CD14-positive monocyte (primary cell): Measurements from ENCODE around the gene CARMIL1. TPM values are rescaled to one million over a fixed set of nuclear protein-coding genes. Genes with fewer than 3 reads are reported as not detected.

ENCODE experiments used
- DNase-seq, 3 donors: peaks; one replicate each; pipeline ENCODE4 v3.0.0-alpha.2; 2011 to 2022
- H2AFZ ChIP-seq: 2 replicates; pipeline ENCODE4 v1.6.0; 2012; ENCODE audit warnings: mild to moderate bottlenecking, low read depth, low read length, inconsistent platforms; ENCODE audit not compliant: insufficient read depth, poor library complexity, severe bottlenecking
- H3K27ac ChIP-seq, 2 donors: 1 replicate in 1 of 2; 2 replicates in 1 of 2; pipeline ENCODE4 v1.5.1; 2012 to 2013; ENCODE audit warnings: low read length in 2 of 2, control low read depth in 1 of 2, inconsistent platforms in 1 of 2, low read depth in 1 of 2, mild to moderate bottlenecking in 1 of 2
- H3K27me3 ChIP-seq, 2 donors: one replicate each; pipeline versions ENCODE4 v1.6.0 to v1.6.1; 2011 to 2013; ENCODE audit warnings: low read length in 2 of 2; ENCODE audit not compliant: control insufficient read depth in 2 of 2, insufficient read depth in 2 of 2
- H3K36me3 ChIP-seq, 2 donors: replicated peaks in 1 of 2; 1 replicate in 1 of 2; 2 replicates in 1 of 2; pipeline versions ENCODE4 v1.5.1 to v1.6.1; 2012 to 2013; ENCODE audit warnings: low read length in 2 of 2, control low read depth in 1 of 2, inconsistent platforms in 1 of 2, mild to moderate bottlenecking in 1 of 2; ENCODE audit not compliant: insufficient read depth in 2 of 2, control insufficient read depth in 1 of 2
- H3K4me1 ChIP-seq, 2 donors: 1 replicate in 1 of 2; 2 replicates in 1 of 2; pipeline versions ENCODE4 v1.5.1 to v1.6.1; 2012 to 2013; ENCODE audit warnings: low read length in 2 of 2, control low read depth in 1 of 2, inconsistent platforms in 1 of 2, mild to moderate bottlenecking in 1 of 2, moderate library complexity in 1 of 2; ENCODE audit not compliant: insufficient read depth in 2 of 2, control insufficient read depth in 1 of 2
- H3K4me2 ChIP-seq: replicated peaks from 2 replicates; pipeline ENCODE3; 2012; ENCODE audit warnings: low read length, moderate library complexity, mild to moderate bottlenecking; ENCODE audit not compliant: poor library complexity, severe bottlenecking; ENCODE audit errors: extremely low read depth
- H3K4me3 ChIP-seq, 3 experiments: fragments of 200-600 bp in 1 of 3; sonication (generic) in 1 of 3; replicated peaks in 1 of 3; 1 replicate in 2 of 3; 2 replicates in 1 of 3; pipeline ENCODE4 v1.5.1; 2011 to 2013; ENCODE audit warnings: low read length in 3 of 3, mild to moderate bottlenecking in 3 of 3, control low read depth in 2 of 3, low read depth in 2 of 3, inconsistent platforms in 1 of 3, moderate library complexity in 1 of 3
- H3K79me2 ChIP-seq: 2 replicates; pipeline ENCODE4 v1.6.0; 2012; ENCODE audit warnings: mild to moderate bottlenecking, control low read depth, inconsistent platforms, low read length, moderate library complexity; ENCODE audit not compliant: insufficient read depth
- H3K9ac ChIP-seq: 2 replicates; pipeline ENCODE4 v1.6.0; 2017; ENCODE audit warnings: low read length, mild to moderate bottlenecking; ENCODE audit not compliant: insufficient read depth, poor library complexity, severe bottlenecking
- H3K9me3 ChIP-seq, 2 donors: replicated peaks in 1 of 2; 1 replicate in 1 of 2; 2 replicates in 1 of 2; pipeline versions ENCODE4 v1.5.1 to v1.6.1; 2012 to 2013; ENCODE audit warnings: low read length in 2 of 2, control low read depth in 1 of 2; ENCODE audit not compliant: control insufficient read depth in 1 of 2, insufficient read depth in 1 of 2
- H4K20me1 ChIP-seq: 2 replicates; pipeline ENCODE4 v1.6.0; 2012; ENCODE audit warnings: mild to moderate bottlenecking, low read length, control low read depth, moderate library complexity; ENCODE audit not compliant: insufficient read depth
- H3K27ac Mint-ChIP-seq, 7 donors: one replicate each; pipeline ENCODE4 v1.8.0; 2020; ENCODE audit warnings: mild to moderate bottlenecking in 7 of 7, mixed read lengths in 7 of 7, moderate library complexity in 6 of 7, inconsistent platforms in 2 of 7
- H3K27me3 Mint-ChIP-seq, 3 donors: one replicate each; pipeline ENCODE4 v1.8.0; 2021 to 2022; ENCODE audit warnings: low read depth in 3 of 3, mild to moderate bottlenecking in 3 of 3, mixed read lengths in 3 of 3, moderate library complexity in 3 of 3, inconsistent platforms in 1 of 3
- H3K36me3 Mint-ChIP-seq, 2 donors: one replicate each; pipeline ENCODE4 v1.8.0; 2020; ENCODE audit warnings: mixed read lengths in 2 of 2, inconsistent platforms in 1 of 2, mild to moderate bottlenecking in 1 of 2
- H3K4me1 Mint-ChIP-seq: one replicate; pipeline ENCODE4 v1.8.0; 2020; ENCODE audit warnings: mild to moderate bottlenecking, mixed read lengths
- H3K4me3 Mint-ChIP-seq, 2 donors: one replicate each; pipeline ENCODE4 v1.8.0; 2020; ENCODE audit warnings: mild to moderate bottlenecking in 2 of 2, mixed read lengths in 2 of 2, moderate library complexity in 1 of 2
- H3K9me3 Mint-ChIP-seq, 7 donors: one replicate each; pipeline ENCODE4 v1.8.0; 2020 to 2022; ENCODE audit warnings: mixed read lengths in 7 of 7, mild to moderate bottlenecking in 6 of 7, moderate library complexity in 6 of 7, inconsistent platforms in 2 of 7
- WGBS: methylation state at CpG from one replicate; pipeline ENCODE4 v1.1.5; 2013; ENCODE audit warnings: missing lambda C conversion rate; ENCODE audit not compliant: insufficient coverage; 5-methylcytosine and 5-hydroxymethylcytosine counted together
- intact Hi-C, 2 donors: fragments of 100-400 bp; cut with micrococcal nuclease; formaldehyde crosslinking; loops; one replicate each; pipeline versions ENCODE4 v1.15.0 to v1.15.1; 2023
- polyA plus RNA-seq, 3 donors: library from polyadenylated mRNA; depleted of rRNA in 1 of 3; unstranded in 2 of 3; stranded (reverse) in 1 of 3; fragments of 300-500 nt in 2 of 3; fragments of >200 nt in 1 of 3; fragmentation: Illumina TruSeq in 2 of 3; gene quantifications; 1 replicate in 2 of 3; 2 replicates in 1 of 3; pipeline ENCODE4 v1.2.3, GENCODE V29; 2012 to 2021
- TF ChIP-seq, protein P1 (sequence below): fragments of 200-600 bp; IDR thresholded peaks from one replicate; pipeline ENCODE4 v1.8.0; 2022; ENCODE audit warnings: antibody characterized with exemption, mild to moderate bottlenecking

CARMIL1 gene
- polyA plus RNA-seq, 3 donors = 0.30 to 0.49 (median 0.41) TPM

DNA sequence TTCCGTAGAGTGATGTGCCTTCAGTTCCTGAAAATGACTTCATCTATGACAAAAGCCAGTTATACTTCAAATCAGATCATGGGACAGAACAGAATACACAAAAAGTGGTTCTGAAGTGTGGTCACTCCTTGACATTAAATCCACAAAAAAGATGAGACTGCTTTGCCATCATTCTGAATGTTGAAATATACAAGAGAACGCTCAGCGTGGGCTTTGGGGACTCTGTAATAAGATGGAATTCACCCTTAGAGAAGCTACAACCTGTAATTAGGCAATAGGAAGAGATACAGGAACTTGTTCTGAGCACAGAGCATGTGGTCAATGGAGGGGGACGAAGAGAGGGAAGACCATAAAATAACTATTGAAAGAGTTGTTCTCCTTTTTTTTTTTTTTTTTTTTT, 184.3 kb downstream of the CARMIL1 start:
- Histone ChIP-seq H3K36me3 (no peaks in the 10 kb centered on the region), H3K9ac (no peak overlapping the region), H3K4me3 (no peak overlapping the region), H3K79me2 (no peaks in the 10 kb centered on the region), H4K20me1 (no peaks in the 10 kb centered on the region), H2AFZ (no peak overlapping the region), H3K27me3 (no peaks in the 10 kb centered on the region), H3K4me2 (peak overlapping the region; percentile 21), H3K27ac (peak overlapping the region in 1 of 2 donors; percentile 67), H3K4me1 (peaks cover 9 to 14% of the 10 kb centered on the region in 2 donors), H3K9me3 (no peaks in the 10 kb centered on the region)
- H3K4me3 Mint-ChIP-seq = peak overlapping the region in 1 of 2 donors; percentile 22
- peak; percentile 59 to 84 (median 71) for DNase-seq
- WGBS = no CpG with 5 or more reads among the region's 4 CpGs
- no peaks in the 10 kb centered on the region for H3K27me3 Mint-ChIP-seq
- TF ChIP-seq, protein P1, sequence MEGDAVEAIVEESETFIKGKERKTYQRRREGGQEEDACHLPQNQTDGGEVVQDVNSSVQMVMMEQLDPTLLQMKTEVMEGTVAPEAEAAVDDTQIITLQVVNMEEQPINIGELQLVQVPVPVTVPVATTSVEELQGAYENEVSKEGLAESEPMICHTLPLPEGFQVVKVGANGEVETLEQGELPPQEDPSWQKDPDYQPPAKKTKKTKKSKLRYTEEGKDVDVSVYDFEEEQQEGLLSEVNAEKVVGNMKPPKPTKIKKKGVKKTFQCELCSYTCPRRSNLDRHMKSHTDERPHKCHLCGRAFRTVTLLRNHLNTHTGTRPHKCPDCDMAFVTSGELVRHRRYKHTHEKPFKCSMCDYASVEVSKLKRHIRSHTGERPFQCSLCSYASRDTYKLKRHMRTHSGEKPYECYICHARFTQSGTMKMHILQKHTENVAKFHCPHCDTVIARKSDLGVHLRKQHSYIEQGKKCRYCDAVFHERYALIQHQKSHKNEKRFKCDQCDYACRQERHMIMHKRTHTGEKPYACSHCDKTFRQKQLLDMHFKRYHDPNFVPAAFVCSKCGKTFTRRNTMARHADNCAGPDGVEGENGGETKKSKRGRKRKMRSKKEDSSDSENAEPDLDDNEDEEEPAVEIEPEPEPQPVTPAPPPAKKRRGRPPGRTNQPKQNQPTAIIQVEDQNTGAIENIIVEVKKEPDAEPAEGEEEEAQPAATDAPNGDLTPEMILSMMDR = no peak
- peaks cover 0 to 8% (median 3%) of the 10 kb centered on the region in 7 donors for H3K9me3 Mint-ChIP-seq
- intact Hi-C loops = no loop called here
- peak overlapping the region; percentile 69 to 95 (median 79) for H3K27ac Mint-ChIP-seq
- no peaks in the 10 kb centered on the region for H3K36me3 Mint-ChIP-seq
- H3K4me1 Mint-ChIP-seq = peaks cover 18% of the 10 kb centered on the region

DNA sequence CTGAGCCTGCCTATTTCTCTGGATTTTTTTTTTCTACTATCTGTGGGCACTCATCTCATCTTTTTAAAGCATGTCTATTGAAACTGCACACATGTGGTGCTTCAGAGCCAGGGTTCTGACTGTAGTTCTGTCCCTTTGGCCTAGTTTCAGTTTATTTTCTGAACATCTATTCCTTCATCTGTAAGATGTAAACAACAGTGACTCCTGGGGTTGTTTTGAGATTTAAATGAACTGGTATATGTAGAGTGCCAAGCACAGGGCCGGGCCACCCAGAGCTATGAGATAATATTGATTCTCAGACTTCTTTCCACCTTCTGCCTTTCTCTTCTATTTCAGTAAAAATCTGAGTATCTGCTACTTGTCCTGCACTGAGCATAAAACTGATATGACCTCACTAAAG, 185.1 kb downstream of the CARMIL1 start:
- intact Hi-C loops = no loop called here
- TF ChIP-seq, protein P1 = no peak

More for the DNA sequence above, 185.1 kb downstream of the CARMIL1 start:
- no peaks in the 10 kb centered on the region for H3K27me3 Mint-ChIP-seq
- Histone ChIP-seq H3K4me3 (no peak overlapping the region), H2AFZ (no peak overlapping the region), H3K36me3 (no peaks in the 10 kb centered on the region), H3K4me2 (no peak overlapping the region), H3K9me3 (no peaks in the 10 kb centered on the region), H3K79me2 (no peaks in the 10 kb centered on the region), H4K20me1 (no peaks in the 10 kb centered on the region), H3K9ac (no peak overlapping the region), H3K4me1 (peaks cover 9 to 11% of the 10 kb centered on the region in 2 donors), H3K27ac (no peak overlapping the region), H3K27me3 (no peaks in the 10 kb centered on the region)
- H3K36me3 Mint-ChIP-seq = no peaks in the 10 kb centered on the region
- H3K9me3 Mint-ChIP-seq = peaks cover 0 to 8% (median 3%) of the 10 kb centered on the region in 7 donors
- H3K4me1 Mint-ChIP-seq = peaks cover 13% of the 10 kb centered on the region
- peak overlapping the region in 3 of 7 donors; percentile 25 to 87 (median 41) for H3K27ac Mint-ChIP-seq
- no peak overlapping the region for H3K4me3 Mint-ChIP-seq
- no peak for DNase-seq
- WGBS = no CpG with 5 or more reads among the region's 1 CpG
